HepG2 (cell line): ENCODE measurements around the gene PDILT. TPM values are rescaled to one million over a fixed set of nuclear protein-coding genes. Genes with fewer than 3 reads are reported as not detected.

Experiments
- ADNP ChIP-seq: sonication (generic); formaldehyde crosslinking; IDR thresholded peaks from 2 replicates; pipeline ENCODE4 v1.4.0; 2020; ENCODE audit warnings: missing genetic modification reagents
- AGO2 ChIP-seq: fragments of 200-400 bp; formaldehyde crosslinking; optimal IDR thresholded peaks from 2 replicates; pipeline ENCODE3; 2017; ENCODE audit warnings: mild to moderate bottlenecking, low read depth, low read length, moderate library complexity
- AHR ChIP-seq: IDR thresholded peaks from 2 replicates; pipeline ENCODE4 v1.6.1; 2018; ENCODE audit warnings: missing genetic modification reagents, missing compliant biosample characterization
- GATAD2A ChIP-seq: IDR thresholded peaks from 2 replicates; pipeline ENCODE4 v1.6.1; 2016
- HDAC1 ChIP-seq: sonication (generic); formaldehyde crosslinking; IDR thresholded peaks from 2 replicates; pipeline ENCODE4 v1.5.1; 2020; ENCODE audit warnings: mild to moderate bottlenecking, missing genetic modification reagents
- HNF4G ChIP-seq, 2 experiments: sonication (generic) in 1 of 2; formaldehyde crosslinking in 1 of 2; IDR thresholded peaks; 2 replicates each; pipeline versions ENCODE4 v1.4.0 to v1.6.1; 2011 to 2020; ENCODE audit warnings: borderline replicate concordance in 2 of 2, low read depth in 2 of 2, mild to moderate bottlenecking in 2 of 2, low read length in 1 of 2, missing genetic modification reagents in 1 of 2, moderate library complexity in 1 of 2
- KAT8 ChIP-seq: IDR thresholded peaks from 2 replicates; pipeline ENCODE4 v1.6.1; 2016; ENCODE audit warnings: missing genetic modification reagents, missing compliant biosample characterization
- KDM4B ChIP-seq: sonication (generic); formaldehyde crosslinking; IDR thresholded peaks from 2 replicates; pipeline ENCODE4 v1.4.0; 2020; ENCODE audit warnings: missing genetic modification reagents
- NFRKB ChIP-seq: fragments of 450-650 bp; IDR thresholded peaks from 2 replicates; pipeline ENCODE4 v1.6.1; 2017
- NRL ChIP-seq: sonication (generic); formaldehyde crosslinking; IDR thresholded peaks from 2 replicates; pipeline ENCODE4 v1.5.0; 2020; ENCODE audit warnings: missing genetic modification reagents, mild to moderate bottlenecking, moderate library complexity, borderline replicate concordance
- PHF20 ChIP-seq: sonication (generic); formaldehyde crosslinking; IDR thresholded peaks from 2 replicates; pipeline ENCODE4 v1.5.0; 2020; ENCODE audit warnings: mild to moderate bottlenecking, missing genetic modification reagents
- PREB ChIP-seq: sonication (generic); formaldehyde crosslinking; IDR thresholded peaks from 2 replicates; pipeline ENCODE4 v1.4.0; 2020; ENCODE audit warnings: missing genetic modification reagents
- RBAK ChIP-seq: sonication (generic); formaldehyde crosslinking; IDR thresholded peaks from 2 replicates; pipeline ENCODE4 v1.5.1; 2020; ENCODE audit warnings: mild to moderate bottlenecking, missing genetic modification reagents
- THAP9 ChIP-seq: sonication (generic); formaldehyde crosslinking; IDR thresholded peaks from 2 replicates; pipeline ENCODE4; 2020; ENCODE audit warnings: missing genetic modification reagents, mild to moderate bottlenecking, borderline replicate concordance
- ZBTB42 ChIP-seq: sonication (generic); formaldehyde crosslinking; IDR thresholded peaks from 2 replicates; pipeline ENCODE4 v1.5.0; 2020; ENCODE audit warnings: mild to moderate bottlenecking, missing genetic modification reagents
- ZFP36L2 ChIP-seq: sonication (generic); formaldehyde crosslinking; IDR thresholded peaks from 2 replicates; pipeline ENCODE4 v1.4.0; 2020; ENCODE audit warnings: missing genetic modification reagents
- ZNF235 ChIP-seq: sonication (generic); formaldehyde crosslinking; IDR thresholded peaks from 2 replicates; pipeline ENCODE4 v1.8.1; 2023; ENCODE audit warnings: mild to moderate bottlenecking, missing genetic modification reagents, borderline replicate concordance
- ZNF263 ChIP-seq: sonication (generic); formaldehyde crosslinking; IDR thresholded peaks from 2 replicates; pipeline ENCODE4 v1.4.0; 2020; ENCODE audit warnings: missing genetic modification reagents
- ZNF264 ChIP-seq: sonication (generic); formaldehyde crosslinking; IDR thresholded peaks from 2 replicates; pipeline ENCODE4 v1.4.0; 2020; ENCODE audit warnings: missing genetic modification reagents
- ZNF343 ChIP-seq: sonication (generic); formaldehyde crosslinking; IDR thresholded peaks from 2 replicates; pipeline ENCODE4 v1.4.0; 2020; ENCODE audit warnings: mild to moderate bottlenecking, missing genetic modification reagents
- ZNF354B ChIP-seq: sonication (generic); formaldehyde crosslinking; IDR thresholded peaks from 2 replicates; pipeline ENCODE4 v1.8.0; 2022; ENCODE audit warnings: mild to moderate bottlenecking, missing genetic modification reagents
- ZNF577 ChIP-seq: sonication (generic); formaldehyde crosslinking; IDR thresholded peaks from 2 replicates; pipeline ENCODE4 v1.4.0; 2020; ENCODE audit warnings: mild to moderate bottlenecking, low read depth, missing genetic modification reagents, borderline replicate concordance
- ZNF614 ChIP-seq: IDR thresholded peaks from 2 replicates; pipeline ENCODE4 v1.6.1; 2018; ENCODE audit warnings: missing biosample characterization, missing genetic modification reagents, inconsistent platforms, borderline replicate concordance
- polyA plus RNA-seq, 8 experiments: library from polyadenylated mRNA; depleted of rRNA in 3 of 8; stranded (reverse) in 7 of 8; unstranded in 1 of 8; fragments of >200 nt; fragmentation: Illumina TruSeq in 4 of 8; extraction: Trizol in 4 of 8; gene quantifications; 2 replicates each; pipeline versions ENCODE4 v1.2.1 to v1.2.3, GENCODE V29; 2011 to 2016; ENCODE audit warnings: low read depth in 4 of 8, missing spikeins in 1 of 8, mixed read lengths in 1 of 8; ENCODE audit not compliant: insufficient read depth in 1 of 8
- total RNA-seq, 5 experiments: library from RNA; depleted of rRNA; stranded (reverse); fragments of >200 nt; fragmentation: Illumina TruSeq; extraction: Trizol; gene quantifications; 2 replicates each; pipeline ENCODE4 v1.2.3, GENCODE V29; 2016; ENCODE audit warnings: low read depth in 1 of 5
- TF ChIP-seq, protein P1 (sequence below): IDR thresholded peaks from 2 replicates; pipeline ENCODE4 v1.6.1; 2016; ENCODE audit warnings: missing genetic modification reagents, missing compliant biosample characterization
- TF ChIP-seq, protein P2 (sequence below): sonication (generic); formaldehyde crosslinking; IDR thresholded peaks from 2 replicates; pipeline ENCODE4 v1.4.0; 2020; ENCODE audit warnings: mild to moderate bottlenecking, missing genetic modification reagents

Gene PDILT
- total and polyA plus RNA-seq, 2 of the 13 experiments (the other 11 are each of a cell fraction or from before 2014, with no cell fraction given) = not detected

DNA sequence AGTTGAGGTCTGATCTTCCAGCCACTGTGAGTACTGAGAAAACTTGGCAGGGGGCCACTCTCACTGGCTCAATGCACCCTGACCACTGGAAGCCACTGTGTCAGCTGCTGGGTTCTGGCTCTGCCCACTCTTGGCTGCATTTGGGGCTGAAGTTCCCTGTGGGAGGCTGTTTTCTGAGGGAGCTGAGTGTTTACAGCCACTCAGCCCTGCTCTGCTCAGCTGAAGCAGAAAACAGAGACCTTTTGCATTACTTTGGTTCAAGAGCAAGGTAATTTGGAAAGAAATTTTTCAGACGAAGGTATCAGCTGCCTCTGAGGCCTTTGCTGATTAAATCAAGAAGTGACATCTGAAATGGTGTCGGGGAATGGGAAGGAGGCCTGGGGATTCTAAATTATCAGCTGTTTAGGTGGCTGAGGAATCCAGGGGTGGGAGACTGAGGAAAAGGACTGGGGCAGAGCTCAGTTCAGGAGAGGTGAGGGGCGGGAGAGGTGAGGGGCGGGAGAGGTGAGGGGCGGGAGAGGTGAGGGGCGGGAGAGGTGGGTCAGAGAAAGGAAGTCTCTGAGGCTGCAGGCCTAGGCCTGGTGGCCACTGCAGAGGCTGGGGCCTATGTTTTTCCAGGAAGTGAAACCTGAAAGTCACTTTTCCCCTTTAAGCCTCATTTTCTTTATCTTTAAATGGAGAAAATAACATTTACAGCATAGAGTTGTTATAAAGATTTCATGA lies 5.0 kb upstream of the PDILT start, which contains the start of gene ACSM5 (continued):
- TF ChIP-seq, protein P1, sequence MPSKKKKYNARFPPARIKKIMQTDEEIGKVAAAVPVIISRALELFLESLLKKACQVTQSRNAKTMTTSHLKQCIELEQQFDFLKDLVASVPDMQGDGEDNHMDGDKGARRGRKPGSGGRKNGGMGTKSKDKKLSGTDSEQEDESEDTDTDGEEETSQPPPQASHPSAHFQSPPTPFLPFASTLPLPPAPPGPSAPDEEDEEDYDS (CRISPR knock-in tag) = no peak; the same call in 1 of the 2 replicates
- TF ChIP-seq ZBTB42 (CRISPR knock-in tag) (peak; percentile 64; the same call in 1 of the 2 replicates), HDAC1 (CRISPR knock-in tag) (peak; percentile 71), THAP9 (CRISPR knock-in tag) (peak; percentile 47; the same call in 1 of the 2 replicates), GATAD2A (peak; percentile 60), ZNF343 (CRISPR knock-in tag) (0 out of 2 replicates have a peak, but pooled peaks have one; percentile 51), ZNF235 (CRISPR knock-in tag) (no peak), ZNF354B (CRISPR knock-in tag) (0 out of 2 replicates have a peak, but pooled peaks have one; percentile 29), ADNP (CRISPR knock-in tag) (no peak), RBAK (no peak; the same call in 1 of the 2 replicates), NRL (CRISPR knock-in tag) (no peak), ZNF264 (CRISPR knock-in tag) (0 out of 2 replicates have a peak, but pooled peaks have one; percentile 4), PREB (no peak), AHR (CRISPR knock-in tag) (0 out of 2 replicates have a peak, but pooled peaks have one; percentile 25), NFRKB (no peak), ZNF263 (CRISPR knock-in tag) (0 out of 2 replicates have a peak, but pooled peaks have one; percentile 24), ZFP36L2 (CRISPR knock-in tag) (no peak), HNF4G (IDR thresholded peaks at IDR 0.05; ENCODE audit: borderline replicate concordance, low read depth, low read length) (no peak), HNF4G (CRISPR knock-in tag; IDR thresholded peaks at IDR 0.05; ENCODE audit: borderline replicate concordance, low read depth) (0 out of 2 replicates have a peak, but pooled peaks have one; percentile 23), PHF20 (CRISPR knock-in tag) (peak; percentile 46), ZNF614 (CRISPR knock-in tag) (peak; percentile 18; the same call in 1 of the 2 replicates), KDM4B (CRISPR knock-in tag) (no peak), AGO2 (no peak), KAT8 (CRISPR knock-in tag) (peak; percentile 42; the same call in 1 of the 2 replicates), ZNF577 (CRISPR knock-in tag) (no peak)
- TF ChIP-seq, protein P2, sequence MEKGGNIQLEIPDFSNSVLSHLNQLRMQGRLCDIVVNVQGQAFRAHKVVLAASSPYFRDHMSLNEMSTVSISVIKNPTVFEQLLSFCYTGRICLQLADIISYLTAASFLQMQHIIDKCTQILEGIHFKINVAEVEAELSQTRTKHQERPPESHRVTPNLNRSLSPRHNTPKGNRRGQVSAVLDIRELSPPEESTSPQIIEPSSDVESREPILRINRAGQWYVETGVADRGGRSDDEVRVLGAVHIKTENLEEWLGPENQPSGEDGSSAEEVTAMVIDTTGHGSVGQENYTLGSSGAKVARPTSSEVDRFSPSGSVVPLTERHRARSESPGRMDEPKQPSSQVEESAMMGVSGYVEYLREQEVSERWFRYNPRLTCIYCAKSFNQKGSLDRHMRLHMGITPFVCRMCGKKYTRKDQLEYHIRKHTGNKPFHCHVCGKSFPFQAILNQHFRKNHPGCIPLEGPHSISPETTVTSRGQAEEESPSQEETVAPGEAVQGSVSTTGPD (CRISPR knock-in tag) = peak; percentile 27; the same call in 1 of the 2 replicates
